Measurements from ENCODE around the gene SPRR1B.

GRCh38 chr1:153035211-153035610 lies 4.2 kb downstream of the SPRR1B start:
- TF ChIP-seq CTCF (IDR thresholded peaks at IDR 0.05) (no peak), POLR2A (IDR thresholded peaks at IDR 0.05) (no peak), EP300 (IDR thresholded peaks at IDR 0.05) (no peak)
